ENCODE measurements around the gene TRAPPC2L.
"Not testable (repeated sequence)": the region's sequence is repeated elsewhere in the genome, so short reads cannot be mapped to it uniquely, and the experiment has no call there.

DNA sequence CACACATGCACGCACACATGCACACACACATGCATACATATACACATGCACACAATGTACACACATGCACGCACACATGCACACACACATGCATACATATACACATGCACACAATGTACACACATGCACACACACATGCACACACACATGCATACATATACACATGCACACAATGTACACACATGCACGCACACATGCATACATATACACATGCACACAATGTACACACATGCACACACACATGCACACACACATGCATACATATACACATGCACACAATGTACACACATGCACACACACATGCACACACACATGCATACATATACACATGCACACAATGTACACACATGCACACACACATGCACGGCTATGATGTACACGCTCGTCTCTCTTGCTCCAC lies 37.3 kb downstream of the TRAPPC2L start:
- not testable (repeated sequence) for TF ChIP-seq CTCF (IDR thresholded peaks at IDR 0.05 in 2 of 3, conservative IDR thresholded peaks at IDR 0.05 in 1 of 3; ENCODE audit: control insufficient read depth in 2 of 3, extremely low read depth in 1 of 3, insufficient read depth in 1 of 3, low read depth in 3 of 3, low read length in 3 of 3); SP1 (IDR thresholded peaks at IDR 0.05; ENCODE audit: low read depth, low read length); FOXM1 (IDR thresholded peaks at IDR 0.05; ENCODE audit: low read depth, low read length); SIX5 (IDR thresholded peaks at IDR 0.05; ENCODE audit: low read depth, low read length, severe bottlenecking); BACH1 (IDR thresholded peaks at IDR 0.05; ENCODE audit: borderline replicate concordance); JUNB (IDR thresholded peaks at IDR 0.05); POLR2A (IDR thresholded peaks at IDR 0.05; ENCODE audit: low read depth, low read length); ETV6 (conservative IDR thresholded peaks at IDR 0.05 in 1 of 2, IDR thresholded peaks at IDR 0.05 in 1 of 2; ENCODE audit: borderline replicate concordance in 1 of 2, low read depth in 1 of 2); SMAD1 (IDR thresholded peaks at IDR 0.05; ENCODE audit: low read depth, partially characterized antibody); PKNOX1 (IDR thresholded peaks at IDR 0.05)

All from GM12878 (cell line).